Activated CD8-positive, alpha-beta memory T cell treated with anti-CD3 and anti-CD28 coated beads for 24 hours (primary cell): ENCODE data around the gene NOXRED1.

ENCODE experiments used
- DNase-seq: peaks from one replicate; pipeline ENCODE4 v3.0.0-alpha.2; 2020

Gene NOXRED1

GRCh38 chr14:77406718-77407117 lies 16.6 kb downstream of the NOXRED1 start:
- no peak for DNase-seq

DNA sequence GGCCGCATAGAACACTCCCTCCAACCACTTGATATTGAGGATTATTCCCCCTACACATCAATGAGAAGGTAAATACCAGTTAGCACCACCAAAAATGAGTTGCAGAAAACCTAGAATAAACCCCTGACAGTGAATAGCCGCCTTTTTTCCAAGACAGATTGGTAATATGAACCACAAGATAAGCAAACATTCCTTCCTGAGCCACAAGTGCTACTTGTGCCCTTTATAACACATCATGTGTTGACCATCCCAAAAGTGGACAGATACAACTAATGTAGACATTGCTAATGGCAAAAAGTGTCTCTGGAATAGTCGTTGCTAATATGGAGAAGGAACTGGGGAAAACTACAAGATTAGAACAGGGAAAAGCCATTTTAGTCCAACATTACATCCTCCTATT lies 17.2 kb downstream of the NOXRED1 start:
- DNase-seq, result no peak

- DNase-seq, result no peak
Measured at GRCh38 chr14:77403768-77404167, 19.6 kb downstream of the NOXRED1 start.

DNA sequence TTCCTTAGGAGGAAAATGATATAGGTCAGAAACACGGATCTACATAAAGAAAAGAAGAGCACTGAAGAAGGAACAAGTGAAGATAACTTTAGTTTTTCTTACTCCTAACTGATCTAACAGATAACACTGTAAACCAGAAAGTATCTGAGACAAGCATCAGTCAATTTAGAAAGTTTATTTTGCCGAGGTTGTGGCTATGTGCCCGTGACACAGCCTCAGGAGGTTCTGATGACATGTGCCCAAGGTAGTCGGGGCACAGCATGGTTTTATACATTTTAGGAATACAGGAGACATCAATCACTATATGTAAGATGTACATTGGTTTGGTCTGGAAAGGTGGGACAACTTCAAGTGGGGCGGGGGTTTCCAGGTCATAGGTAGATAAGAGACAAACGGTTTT lies 23.1 kb downstream of the NOXRED1 start:
- DNase-seq, result no peak

DNA sequence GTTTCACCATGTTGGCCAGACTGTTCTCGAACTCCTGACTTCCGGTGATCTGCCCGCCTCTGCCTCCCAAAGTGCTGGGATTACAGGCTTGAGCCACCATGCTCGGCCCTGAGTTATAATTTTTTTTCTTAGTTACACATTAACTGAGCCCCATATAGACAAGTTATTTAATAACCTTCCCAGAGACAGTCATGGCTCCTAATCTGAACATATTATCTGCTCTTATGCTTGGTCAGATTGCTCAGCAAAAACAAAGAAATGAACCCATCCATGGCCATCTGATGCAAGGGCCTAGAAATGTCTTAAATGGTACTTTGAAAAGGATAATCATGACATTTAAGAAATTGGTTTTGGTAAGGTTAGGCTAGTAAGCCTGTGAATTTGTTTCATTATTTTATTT lies 33.1 kb downstream of the NOXRED1 start:
- no peak for DNase-seq

DNA sequence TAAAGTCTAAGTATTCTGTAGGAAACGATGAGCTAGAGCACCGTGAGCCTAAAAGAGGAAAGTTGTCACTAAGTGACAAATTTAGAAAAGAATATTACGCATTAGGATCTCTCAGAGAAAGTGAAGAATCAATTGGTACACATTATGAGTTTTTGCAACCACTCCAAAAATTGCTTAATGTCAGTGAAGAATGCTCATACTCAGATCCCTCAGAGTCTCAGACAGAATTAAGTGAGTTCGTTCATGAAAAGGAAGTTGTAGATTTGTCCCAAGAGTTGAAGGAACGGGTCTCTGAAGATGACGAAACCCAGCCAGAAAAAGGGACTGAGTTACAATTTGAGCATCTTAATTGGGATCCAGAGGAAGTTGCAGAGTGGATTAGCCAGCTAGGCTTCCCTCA lies 44.6 kb downstream of the NOXRED1 start:
- no peak for DNase-seq

- no peak for DNase-seq
Measured at GRCh38 chr14:77377502-77377844, 45.9 kb downstream of the NOXRED1 start.

DNA sequence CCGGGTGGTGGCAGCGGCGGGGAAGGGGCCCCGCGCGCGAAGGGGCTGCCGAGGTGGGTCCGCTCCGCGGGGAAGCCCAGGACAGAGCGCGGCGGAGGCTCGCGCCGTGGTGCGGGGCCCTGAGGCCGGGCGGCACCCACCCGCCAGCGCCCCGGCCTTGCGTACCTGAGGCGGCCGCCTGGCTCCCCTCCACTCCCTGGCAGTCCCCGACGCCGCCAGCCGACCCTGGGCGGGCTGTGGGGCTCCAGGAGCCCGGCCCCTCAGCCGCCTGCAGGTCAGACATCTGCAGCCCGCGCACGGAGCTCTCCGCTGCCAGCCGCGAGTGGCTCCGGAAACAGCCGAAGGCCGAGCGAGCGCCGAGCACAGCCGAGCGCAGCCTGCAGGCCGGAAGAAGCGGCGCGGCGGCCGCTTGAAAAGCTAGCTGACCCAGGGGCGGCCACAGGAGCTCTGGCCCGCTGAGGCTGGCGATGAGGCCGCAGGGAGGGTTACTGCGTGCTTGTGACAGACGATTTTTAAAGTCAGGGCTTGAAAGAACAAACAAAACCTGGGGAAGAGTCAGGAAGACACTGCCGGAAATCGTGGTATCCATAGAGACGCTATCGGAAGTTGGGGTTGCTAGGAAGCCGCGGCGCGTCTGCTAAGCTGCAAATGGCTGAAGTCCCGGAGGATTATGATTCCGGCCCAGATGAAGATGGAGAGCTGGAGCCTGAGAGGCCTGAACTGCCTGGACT lies 46.4 kb downstream of the NOXRED1 start, which contains the start of the genes SAMD15 and TMED8:
SAMD15 (plus strand) TSS at position 609 of the 731 bp plus-strand sequence; CDS start at position 649, 40 bp downstream.
TMED8 (minus strand) TSS at position 324 of the 731 bp plus-strand sequence; CDS start at position 283, 41 bp downstream.
- DNase-seq, result peak; percentile 93

DNA sequence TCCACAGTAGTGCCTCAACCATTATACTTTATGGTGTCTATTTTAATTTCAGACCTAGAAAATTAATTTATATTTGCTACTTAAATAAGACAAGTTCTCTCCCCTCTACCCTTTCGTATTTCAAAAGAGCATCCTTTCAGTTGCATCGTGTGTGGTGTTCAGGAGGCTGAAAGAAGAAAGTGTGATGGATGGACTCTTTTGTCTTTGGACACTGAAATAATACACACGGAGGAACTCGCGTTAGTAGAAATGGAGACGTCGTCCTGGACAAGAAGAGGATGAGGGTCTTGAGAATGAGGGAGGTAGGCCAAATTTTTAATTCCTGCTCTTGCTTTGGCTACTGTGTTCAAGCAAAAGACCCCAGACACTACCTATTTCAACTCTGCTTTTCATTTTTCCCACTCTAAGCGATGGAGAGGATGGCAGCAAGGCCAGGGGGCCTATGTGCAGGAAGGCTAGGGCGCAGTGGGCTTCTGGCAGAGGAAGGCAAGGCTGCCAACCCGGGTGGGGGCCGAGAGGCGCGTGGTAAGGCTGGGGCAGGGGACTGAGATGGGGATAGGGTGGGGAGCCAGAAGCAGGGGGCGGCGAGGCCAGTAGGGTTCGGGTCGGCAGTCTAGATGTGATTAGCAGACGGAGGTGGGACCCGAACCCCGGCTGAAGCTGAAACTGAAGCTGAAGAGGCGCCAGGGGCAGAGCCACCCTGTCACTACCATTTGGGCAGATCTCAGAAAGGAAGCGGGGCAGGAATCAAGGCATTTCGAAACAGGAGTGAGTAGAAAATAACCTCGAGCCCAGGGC lies 47.2 kb downstream of the NOXRED1 start:
- peak; percentile 79 for DNase-seq

GRCh38 chr14:77375164-77375950 lies 48.0 kb downstream of the NOXRED1 start:
- DNase-seq, result no peak

DNA sequence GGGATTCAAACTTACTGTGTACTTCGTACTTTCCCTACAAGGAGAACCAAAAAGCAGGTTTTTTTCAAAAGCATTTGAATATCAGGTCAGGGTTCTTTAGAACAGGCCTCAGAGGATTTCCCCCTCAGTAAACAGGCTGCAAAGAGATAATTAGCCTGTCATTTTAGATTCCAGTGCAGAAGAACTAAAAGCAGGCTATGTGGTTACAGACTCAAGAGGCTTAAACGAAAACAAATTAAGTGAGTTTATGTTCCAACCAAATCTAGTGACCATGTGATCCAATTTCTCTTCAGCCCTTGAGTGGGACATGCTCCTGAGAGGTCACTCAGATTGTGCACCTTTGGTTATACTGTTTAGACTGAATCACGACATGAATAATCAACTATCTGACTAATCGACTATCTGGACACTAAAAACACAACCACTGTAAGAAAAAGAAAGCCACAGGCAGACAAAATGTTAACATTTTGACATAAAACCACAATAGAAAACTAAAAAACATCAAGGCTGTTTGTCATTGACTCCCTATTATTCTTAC lies 51.0 kb downstream of the NOXRED1 start:
- no peak for DNase-seq

DNA sequence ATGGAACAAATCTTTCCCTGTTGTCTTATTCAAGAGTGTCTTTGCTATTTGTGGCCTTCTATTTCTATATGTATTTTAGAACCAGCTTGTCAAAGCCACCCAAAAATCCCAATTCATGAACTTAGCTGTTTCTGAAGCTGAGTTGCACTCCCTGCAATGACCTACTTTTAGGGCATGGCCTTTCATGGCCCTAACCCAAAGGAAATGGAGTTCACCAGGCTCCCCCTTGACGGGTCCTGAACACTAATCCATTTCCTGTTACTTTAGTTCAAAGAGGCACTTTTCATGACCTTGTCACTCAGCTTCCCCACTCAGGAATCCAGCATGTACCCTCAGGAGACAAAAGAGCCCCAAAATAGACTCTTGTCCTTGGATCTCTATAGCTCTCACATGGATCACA lies 54.0 kb downstream of the NOXRED1 start:
- no peak for DNase-seq

- DNase-seq, result no peak
Measured at GRCh38 chr14:77364146-77364545, 59.2 kb downstream of the NOXRED1 start.

GRCh38 chr14:77359626-77360025 lies 63.7 kb downstream of the NOXRED1 start:
- no peak for DNase-seq

GRCh38 chr14:77356899-77357298 lies 66.4 kb downstream of the NOXRED1 start:
- no peak for DNase-seq

- DNase-seq, result no peak
Measured at GRCh38 chr14:77355811-77356210, 67.5 kb downstream of the NOXRED1 start.

GRCh38 chr14:77353469-77354141 lies 69.7 kb downstream of the NOXRED1 start:
- DNase-seq, result no peak

- no peak for DNase-seq
Measured at GRCh38 chr14:77347751-77348150, 75.6 kb downstream of the NOXRED1 start.

DNA sequence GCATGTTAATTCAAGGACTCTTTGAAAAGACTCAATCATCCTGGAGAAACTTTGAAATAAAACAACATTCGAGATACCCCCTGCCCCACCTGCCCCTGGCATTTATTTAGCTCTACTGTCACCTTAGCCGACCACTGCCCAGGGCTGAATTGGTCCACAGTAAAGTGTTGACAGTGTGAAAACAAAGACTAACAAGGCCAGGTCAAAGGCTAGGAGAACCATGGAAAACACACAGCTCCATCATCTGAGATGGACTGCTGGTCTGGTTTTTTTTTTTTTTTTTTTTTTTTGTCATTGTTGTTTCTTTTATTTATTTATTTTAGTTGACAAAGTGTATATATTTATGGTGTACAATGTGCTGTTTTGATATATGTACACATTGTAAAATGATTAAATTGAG lies 76.8 kb downstream of the NOXRED1 start:
- DNase-seq, result no peak

DNA sequence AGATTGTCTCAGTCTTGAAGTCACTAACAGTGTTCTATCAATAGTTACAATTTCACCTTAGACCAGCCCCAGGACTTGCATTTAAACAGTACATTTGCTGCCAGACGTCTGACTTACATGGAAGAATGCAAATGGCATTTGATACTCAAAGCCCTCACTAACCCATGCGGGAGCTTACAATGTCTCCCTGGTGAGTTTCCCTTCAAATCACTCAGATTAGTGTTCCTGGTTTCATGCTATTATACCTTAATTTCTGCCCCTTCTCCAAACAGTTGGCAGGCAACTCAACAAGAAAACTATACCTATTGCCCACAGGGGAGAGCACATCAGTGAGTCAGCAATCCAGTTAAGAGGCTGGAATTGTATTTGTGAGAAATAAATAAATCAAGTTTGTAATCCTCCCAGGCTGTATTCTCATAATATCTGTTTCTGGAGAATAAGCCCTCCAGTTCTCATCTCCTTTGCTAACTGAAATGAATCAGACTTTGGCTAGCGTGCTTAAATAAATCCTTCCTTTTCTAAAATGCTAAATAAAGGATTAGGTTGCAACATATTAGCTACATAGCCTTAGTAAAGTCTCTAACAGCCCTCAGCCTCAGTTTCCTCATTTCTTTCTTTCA lies 78.8 kb downstream of the NOXRED1 start:
- no peak for DNase-seq
